SH-SY5Y (cell line): ENCODE data around the gene THAP10.

Experiments used
- GATA2 ChIP-seq: IDR thresholded peaks from 2 replicates; pipeline ENCODE4 v1.6.1; 2011; ENCODE audit warnings: mild to moderate bottlenecking, low read depth, low read length
- GATA3 ChIP-seq: IDR thresholded peaks from 2 replicates; pipeline ENCODE4 v1.6.1; 2011; ENCODE audit warnings: low read depth, mild to moderate bottlenecking, low read length, moderate library complexity

DNA sequence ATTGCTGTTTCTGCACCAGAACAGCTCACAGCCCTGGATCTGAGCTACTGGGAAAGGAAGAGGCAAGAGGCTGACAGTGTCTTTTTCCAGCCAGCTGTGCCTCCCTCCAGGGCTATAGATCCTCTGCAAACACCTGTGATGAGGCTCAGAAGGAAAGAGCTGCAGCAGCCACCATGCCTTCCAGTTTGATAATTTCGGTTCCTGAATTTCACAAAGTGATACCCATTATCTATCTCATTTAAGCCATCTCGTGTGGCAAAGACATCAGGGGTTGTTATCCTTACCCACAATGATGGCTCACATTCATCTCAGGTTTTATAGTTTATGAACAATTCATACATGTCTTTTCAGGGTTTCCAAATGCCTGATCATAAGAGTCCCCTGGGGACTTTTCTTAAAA lies 36.5 kb downstream of the THAP10 start:
- TF ChIP-seq GATA2, result no peak
- no peak for TF ChIP-seq GATA3
